ENCODE measurements around the gene PCF11.

Gene PCF11

GRCh38 chr11:83122766-83123165 is 34.2 kb upstream of the PCF11 start:
- TF ChIP-seq REST (IDR thresholded peaks at IDR 0.05; ENCODE audit: insufficient read depth in 1 of 2, low read depth in 2 of 2, low read length in 2 of 2) (no peak), FOXP2 (optimal IDR thresholded peaks at IDR 0.05; ENCODE audit: borderline replicate concordance, extremely low read depth, extremely low read length, insufficient read depth) (no peak), POLR2AphosphoS5 (IDR thresholded peaks at IDR 0.05; ENCODE audit: low read depth, low read length) (no peak), SIN3A (IDR thresholded peaks at IDR 0.05; ENCODE audit: borderline replicate concordance, insufficient read depth, low read length) (no peak), TAF1 (IDR thresholded peaks at IDR 0.05; ENCODE audit: borderline replicate concordance, insufficient read depth, low read length) (no peak)

- TF ChIP-seq REST (IDR thresholded peaks at IDR 0.05; ENCODE audit: insufficient read depth in 1 of 2, low read depth in 2 of 2, low read length in 2 of 2) = no peak
Measured at GRCh38 chr11:83124636-83125424, 32.1 kb upstream of the PCF11 start.

- TF ChIP-seq FOXP2 (optimal IDR thresholded peaks at IDR 0.05; ENCODE audit: borderline replicate concordance, extremely low read depth, extremely low read length, insufficient read depth) = no peak
- TF ChIP-seq REST (IDR thresholded peaks at IDR 0.05; ENCODE audit: insufficient read depth in 1 of 2, low read depth in 2 of 2, low read length in 2 of 2) = no peak
- no peak for TF ChIP-seq POLR2AphosphoS5 (IDR thresholded peaks at IDR 0.05; ENCODE audit: low read depth, low read length)
- no peak for TF ChIP-seq SIN3A (IDR thresholded peaks at IDR 0.05; ENCODE audit: borderline replicate concordance, insufficient read depth, low read length)
- TF ChIP-seq TAF1 (IDR thresholded peaks at IDR 0.05; ENCODE audit: borderline replicate concordance, insufficient read depth, low read length) = no peak
Measured at GRCh38 chr11:83125577-83125976, 31.4 kb upstream of the PCF11 start.

- no peak for TF ChIP-seq POLR2AphosphoS5 (IDR thresholded peaks at IDR 0.05; ENCODE audit: low read depth, low read length)
- TF ChIP-seq FOXP2 (optimal IDR thresholded peaks at IDR 0.05; ENCODE audit: borderline replicate concordance, extremely low read depth, extremely low read length, insufficient read depth) = no peak
- no peak for TF ChIP-seq SIN3A (IDR thresholded peaks at IDR 0.05; ENCODE audit: borderline replicate concordance, insufficient read depth, low read length)
Measured at GRCh38 chr11:83127310-83127637, 29.7 kb upstream of the PCF11 start.

- no peak for TF ChIP-seq FOXP2 (optimal IDR thresholded peaks at IDR 0.05; ENCODE audit: borderline replicate concordance, extremely low read depth, extremely low read length, insufficient read depth)
- no peak for TF ChIP-seq POLR2AphosphoS5 (IDR thresholded peaks at IDR 0.05; ENCODE audit: low read depth, low read length)
- no peak for TF ChIP-seq TAF1 (IDR thresholded peaks at IDR 0.05; ENCODE audit: borderline replicate concordance, insufficient read depth, low read length)
- TF ChIP-seq REST (IDR thresholded peaks at IDR 0.05; ENCODE audit: insufficient read depth in 1 of 2, low read depth in 2 of 2, low read length in 2 of 2) = no peak
- TF ChIP-seq SIN3A (IDR thresholded peaks at IDR 0.05; ENCODE audit: borderline replicate concordance, insufficient read depth, low read length) = no peak
Measured at GRCh38 chr11:83132191-83132590, 24.7 kb upstream of the PCF11 start.

Data from PFSK-1 (cell line).